ENCODE results near the gene NAPA.

- no peak for TF ChIP-seq CTCF (IDR thresholded peaks at IDR 0.05)
- TF ChIP-seq POLR2A (IDR thresholded peaks at IDR 0.05), result no peak
- TF ChIP-seq POLR2AphosphoS5 (IDR thresholded peaks at IDR 0.05), result no peak
- no peak for TF ChIP-seq EP300 (IDR thresholded peaks at IDR 0.05)
These were observed 6.8 kb upstream of the NAPA start for GRCh38 chr19:47521473-47522180.
